ENCODE results near the gene NOL3.

NOL3 gene

GRCh38 chr16:67190448-67191399 is 20.4 kb downstream of the NOL3 start:
- FAIRE-seq: no peak

GRCh38 chr16:67191411-67191994 is 21.2 kb downstream of the NOL3 start:
- FAIRE-seq: no peak

DNA sequence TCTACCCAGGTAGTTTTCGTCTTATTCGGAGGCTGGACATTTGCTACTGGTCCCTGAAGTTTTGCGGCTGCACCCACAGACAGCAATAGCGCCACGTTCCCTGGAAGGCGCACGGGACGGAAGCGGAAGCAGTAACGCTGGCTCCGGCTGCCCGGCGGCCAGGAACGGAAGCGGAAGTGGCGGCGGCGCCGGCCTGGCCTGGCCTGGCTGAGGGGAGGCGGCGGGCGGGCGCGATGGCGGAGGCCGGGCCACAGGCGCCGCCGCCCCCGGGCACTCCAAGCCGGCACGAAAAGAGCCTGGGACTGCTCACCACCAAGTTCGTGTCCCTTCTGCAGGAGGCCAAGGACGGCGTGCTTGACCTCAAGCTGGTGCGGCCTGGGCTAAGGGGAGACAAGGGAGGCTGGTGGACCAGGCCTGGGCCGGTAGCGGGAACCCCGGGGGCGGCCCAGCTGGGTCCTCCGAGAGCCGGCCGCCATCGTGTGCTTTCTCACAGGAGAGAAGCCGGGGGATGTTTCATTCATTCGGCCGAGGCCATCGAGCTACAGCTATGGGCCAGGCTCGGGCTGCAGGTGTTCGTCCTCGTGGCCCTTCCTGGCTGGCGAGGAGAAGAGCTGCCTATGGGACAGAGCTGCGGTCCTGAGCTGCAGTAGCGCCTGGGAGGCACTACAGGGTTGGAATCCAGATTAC is 21.8 kb downstream of the NOL3 start, which contains the start of gene E2F4:
Gene E2F4 (plus strand): TSS at position 161 of the 687 bp plus-strand sequence. CDS start 73 bp downstream, at position 234.
- FAIRE-seq: no peak

DNA sequence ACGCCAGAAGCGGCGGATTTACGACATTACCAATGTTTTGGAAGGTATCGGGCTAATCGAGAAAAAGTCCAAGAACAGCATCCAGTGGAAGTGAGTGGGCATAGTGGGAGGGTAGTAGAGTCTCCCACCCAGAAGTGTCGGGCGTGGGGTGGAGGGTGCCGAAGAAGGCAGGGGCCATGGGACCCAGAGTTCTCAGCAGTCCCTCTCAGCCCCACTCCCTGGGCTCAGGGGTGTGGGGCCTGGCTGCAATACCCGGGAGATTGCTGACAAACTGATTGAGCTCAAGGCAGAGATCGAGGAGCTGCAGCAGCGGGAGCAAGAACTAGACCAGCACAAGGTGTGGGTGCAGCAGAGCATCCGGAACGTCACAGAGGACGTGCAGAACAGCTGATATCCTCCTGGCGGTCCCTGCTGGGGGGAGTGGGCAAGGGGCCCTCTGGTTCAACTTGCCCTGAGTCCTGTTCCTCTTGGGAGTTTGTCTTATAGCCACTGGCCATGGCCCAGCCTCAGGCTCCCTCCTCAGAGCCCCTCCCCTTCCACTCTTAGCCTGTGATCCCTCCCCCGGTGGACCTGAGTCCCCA is 22.5 kb downstream of the NOL3 start:
- no peak for FAIRE-seq

DNA sequence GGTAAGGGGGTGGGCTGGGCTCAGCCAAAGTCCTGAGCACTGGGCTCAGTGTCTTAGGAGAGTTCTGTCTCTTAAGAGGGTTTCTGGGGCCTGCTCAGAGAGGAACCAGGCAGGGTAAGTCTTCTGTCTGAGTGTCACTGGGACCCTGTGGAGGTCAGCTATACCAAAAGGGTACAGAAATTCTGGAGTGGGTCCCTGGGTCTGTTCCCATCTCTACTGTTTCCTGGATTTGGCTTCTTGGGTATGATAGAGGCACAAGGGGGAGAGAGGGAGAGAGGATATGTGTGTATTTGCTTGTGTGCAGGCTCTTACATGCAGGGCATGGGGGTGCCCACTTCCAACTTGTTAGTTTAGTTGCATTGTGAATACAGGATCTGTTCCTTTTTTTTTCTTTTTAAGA is 23.2 kb downstream of the NOL3 start:
- no peak for FAIRE-seq

DNA sequence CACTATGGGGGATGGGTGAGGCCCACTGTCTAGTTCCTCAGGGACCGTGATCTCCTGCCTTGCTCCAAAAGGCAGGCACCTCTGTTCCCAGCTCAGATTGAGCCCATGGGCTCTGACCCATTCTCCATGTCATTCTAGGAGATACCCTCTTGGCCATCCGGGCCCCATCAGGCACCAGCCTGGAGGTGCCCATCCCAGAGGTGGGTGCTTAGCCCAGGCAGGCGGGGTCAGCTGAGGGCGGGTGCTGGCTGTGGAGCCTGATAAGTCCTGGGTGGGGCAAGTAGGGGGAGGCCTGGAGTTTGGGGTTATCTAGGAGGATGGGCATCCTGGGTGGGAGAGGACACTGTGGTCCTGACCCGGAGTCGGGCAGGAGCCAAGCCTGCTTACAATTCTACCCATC is 23.9 kb downstream of the NOL3 start:
- no peak for FAIRE-seq

- FAIRE-seq: no peak
Observed at GRCh38 chr16:67195676-67196075, 25.3 kb downstream of the NOL3 start.

DNA sequence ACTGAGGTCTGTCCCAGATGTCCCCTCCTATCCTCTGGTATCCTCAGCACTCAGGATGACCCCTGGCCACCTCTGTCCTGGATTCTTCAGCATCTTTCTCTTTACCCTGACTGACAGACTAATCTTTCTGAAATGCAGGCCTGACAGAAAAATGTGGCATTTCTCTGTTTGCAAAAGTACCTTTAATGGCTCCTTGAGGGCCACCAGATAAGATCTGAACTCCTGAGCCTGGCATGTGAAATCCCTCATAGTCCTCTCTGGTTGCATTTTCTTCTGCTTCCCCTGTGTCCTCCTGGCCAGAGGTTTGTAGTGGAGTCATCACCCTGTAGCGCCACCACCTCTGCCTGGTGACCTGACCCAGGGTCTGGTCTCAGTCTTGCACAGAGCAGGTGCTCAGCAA is 26.5 kb downstream of the NOL3 start:
- FAIRE-seq: no peak

DNA sequence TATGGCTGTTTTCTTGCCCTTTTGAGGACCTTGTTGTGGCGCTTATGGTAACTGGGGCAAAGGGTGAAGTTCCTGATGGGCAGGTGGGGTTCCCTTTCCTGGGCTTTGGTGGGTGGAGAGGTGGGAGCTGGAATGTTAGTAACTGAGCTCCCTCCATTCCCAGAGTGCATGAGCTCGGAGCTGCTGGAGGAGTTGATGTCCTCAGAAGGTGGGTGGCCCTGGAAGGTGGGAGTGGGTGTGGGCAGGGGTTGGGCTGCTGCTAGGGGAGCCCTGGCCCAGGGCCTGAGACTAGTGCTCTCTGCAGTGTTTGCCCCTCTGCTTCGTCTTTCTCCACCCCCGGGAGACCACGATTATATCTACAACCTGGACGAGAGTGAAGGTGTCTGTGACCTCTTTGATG is 27.4 kb downstream of the NOL3 start:
- FAIRE-seq: no peak

DNA sequence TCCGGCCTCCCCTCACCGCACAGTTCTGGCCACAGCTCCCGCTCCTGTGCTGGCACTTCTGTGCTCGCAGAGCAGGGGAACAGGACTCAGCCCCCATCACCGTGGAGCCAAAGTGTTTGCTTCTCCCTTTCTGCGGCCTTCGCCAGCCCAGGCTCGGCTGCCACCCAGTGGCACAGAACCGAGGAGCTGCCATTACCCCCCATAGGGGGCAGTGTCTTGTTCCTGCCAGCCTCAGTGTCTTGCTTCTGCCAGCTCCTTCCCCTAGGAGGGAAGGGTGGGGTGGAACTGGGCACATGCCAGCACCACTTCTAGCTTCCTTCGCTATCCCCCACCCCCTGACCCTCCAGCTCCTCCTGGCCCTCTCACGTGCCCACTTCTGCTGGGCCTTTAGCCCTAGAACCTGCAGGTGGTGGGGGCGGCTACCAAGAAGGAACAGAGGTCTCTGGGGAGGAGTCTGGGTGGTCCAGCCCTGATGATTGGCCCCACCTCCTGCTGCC is 27.9 kb downstream of the NOL3 start:
- no peak for FAIRE-seq

GRCh38 chr16:67199011-67199807 is 28.9 kb downstream of the NOL3 start, which contains the start of gene ELMO3:
Gene ELMO3, plus strand, starts transcription at chr16:67199131. Its CDS starts 196 bp downstream, at chr16:67199327.
- no peak for FAIRE-seq

DNA sequence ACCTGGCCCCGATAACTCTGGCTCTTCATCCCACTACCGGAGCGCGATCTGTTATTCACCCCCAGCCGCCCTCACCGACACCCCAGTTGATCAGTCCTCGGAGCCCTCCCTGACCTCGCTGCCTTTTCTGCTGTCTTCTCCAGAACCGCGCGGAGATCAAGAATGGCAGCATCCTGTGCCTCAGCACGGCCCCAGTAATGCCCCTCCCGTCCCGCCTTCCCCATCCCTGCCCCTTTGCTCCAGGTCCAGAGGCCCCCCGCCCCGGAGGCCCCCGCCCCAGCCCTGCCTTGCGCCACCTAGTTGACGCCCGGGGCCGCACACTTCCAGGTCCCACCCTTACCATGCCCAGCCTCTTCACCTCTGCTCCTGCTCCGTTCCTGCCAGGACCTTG is 29.5 kb downstream of the NOL3 start:
- no peak for FAIRE-seq

DNA sequence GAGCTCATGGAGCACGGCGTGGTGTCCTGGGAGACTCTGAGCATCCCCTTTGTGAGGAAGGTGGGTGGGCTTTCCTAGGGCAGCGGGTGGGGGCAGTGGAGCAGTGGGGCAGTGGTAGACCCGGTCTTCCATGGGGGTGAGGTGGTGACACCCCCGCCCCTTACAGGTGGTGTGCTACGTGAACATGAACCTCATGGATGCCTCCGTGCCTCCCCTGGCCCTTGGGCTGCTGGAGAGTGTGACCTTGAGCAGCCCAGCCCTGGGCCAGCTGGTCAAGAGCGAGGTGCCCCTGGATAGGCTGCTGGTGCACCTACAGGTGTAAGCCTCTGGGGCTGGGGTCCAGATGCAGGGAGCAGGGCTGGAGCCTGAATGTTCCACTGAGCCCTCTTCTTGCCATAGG is 30.2 kb downstream of the NOL3 start:
- no peak for FAIRE-seq

DNA sequence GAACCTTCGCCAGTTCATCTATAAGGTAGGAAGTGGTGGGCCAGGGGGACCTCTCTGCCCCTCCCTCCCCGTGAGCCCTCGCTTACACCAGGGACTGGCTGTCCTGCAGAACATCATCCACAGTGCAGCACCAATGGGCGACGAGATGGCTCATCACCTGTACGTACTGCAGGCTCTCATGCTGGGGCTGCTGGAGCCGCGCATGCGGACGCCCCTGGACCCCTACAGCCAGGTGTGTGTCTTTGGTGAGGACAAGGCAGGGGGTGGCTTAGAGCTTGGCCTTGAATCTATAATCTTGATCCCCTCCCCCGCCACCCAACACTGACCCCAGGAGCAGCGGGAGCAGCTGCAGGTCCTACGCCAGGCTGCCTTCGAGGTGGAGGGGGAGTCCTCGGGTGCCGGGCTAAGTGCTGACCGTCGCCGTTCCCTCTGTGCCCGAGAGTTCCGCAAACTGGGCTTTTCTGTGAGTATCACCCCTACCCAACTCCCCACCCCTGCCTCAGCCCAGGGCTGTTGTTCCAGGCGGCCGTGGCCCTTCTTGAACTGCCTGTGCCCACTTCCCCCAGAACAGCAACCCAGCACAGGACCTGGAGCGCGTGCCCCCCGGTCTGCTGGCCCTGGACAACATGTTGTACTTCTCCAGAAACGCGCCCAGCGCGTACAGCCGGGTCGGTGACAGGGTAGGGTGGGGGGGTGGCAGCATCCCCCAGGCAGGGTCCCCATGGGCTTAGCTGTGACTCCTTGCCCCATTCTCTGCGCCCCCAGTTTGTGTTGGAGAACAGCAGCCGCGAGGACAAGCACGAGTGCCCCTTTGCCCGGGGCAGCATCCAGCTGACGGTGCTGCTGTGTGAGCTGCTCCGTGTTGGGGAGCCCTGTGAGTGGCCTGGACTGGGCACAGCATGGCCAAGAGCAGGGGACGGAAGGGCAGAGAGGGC is 31.3 kb downstream of the NOL3 start:
- FAIRE-seq: no peak

- no peak for FAIRE-seq
Observed at GRCh38 chr16:67202426-67202825, 32.1 kb downstream of the NOL3 start.

DNA sequence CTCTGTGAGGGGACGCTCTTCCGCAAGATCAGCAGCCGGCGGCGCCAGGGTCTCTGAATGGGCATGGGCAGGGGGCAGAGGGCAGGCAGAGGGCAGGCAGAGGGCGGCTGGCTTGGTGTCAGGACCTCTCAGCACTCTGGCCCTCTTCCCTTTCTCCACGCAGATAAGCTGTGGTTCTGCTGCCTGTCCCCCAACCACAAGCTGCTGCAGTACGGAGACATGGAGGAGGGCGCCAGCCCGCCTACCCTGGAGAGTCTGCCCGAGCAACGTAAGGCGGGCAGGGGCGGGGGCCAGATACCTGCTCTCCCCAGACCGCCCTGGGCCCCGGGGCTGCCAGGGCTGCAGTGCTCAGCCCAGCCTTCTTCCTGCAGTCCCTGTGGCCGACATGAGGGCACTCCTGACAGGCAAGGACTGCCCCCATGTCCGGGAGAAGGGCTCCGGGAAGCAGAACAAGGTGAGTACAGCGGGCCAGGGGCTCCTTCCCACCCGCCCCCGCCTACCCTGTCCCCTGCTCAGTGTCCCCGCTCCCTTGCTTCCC is 32.7 kb downstream of the NOL3 start:
- no peak for FAIRE-seq

- no peak for FAIRE-seq
Observed at GRCh38 chr16:67204076-67204475, 33.7 kb downstream of the NOL3 start.

GRCh38 chr16:67206129-67206837 is 35.9 kb downstream of the NOL3 start:
- FAIRE-seq: no peak

DNA sequence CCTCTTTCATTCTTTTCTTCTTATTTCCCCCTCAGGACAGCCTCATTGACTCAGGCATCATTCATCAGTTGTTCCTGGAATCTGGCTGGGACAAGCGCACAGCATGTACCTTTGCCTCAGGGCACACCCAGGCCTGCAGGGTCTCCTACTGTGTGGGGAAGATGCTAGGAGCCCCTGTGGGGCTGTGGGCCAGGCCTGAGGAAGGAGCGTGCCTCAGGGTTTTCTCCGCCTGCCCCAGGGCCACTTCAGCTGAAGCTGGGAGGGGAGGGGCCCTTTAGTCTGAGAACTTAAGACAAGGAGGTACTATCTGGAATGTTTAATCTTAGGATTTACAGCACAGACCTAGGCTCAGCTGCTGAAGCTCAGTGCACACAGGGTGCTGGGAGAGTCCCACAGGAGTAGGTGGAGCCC is 36.5 kb downstream of the NOL3 start:
- FAIRE-seq: no peak

Measured in colon (tissue), 2 donors.